ENCODE data around the gene ATP2C1. TPM values are rescaled to one million over a fixed set of nuclear protein-coding genes. Genes with fewer than 3 reads are reported as not detected.
A peak's percentile ranks its signal among the peaks of the same experiment; 100 is the strongest.
"Not testable (repeated sequence)": the region's sequence is repeated elsewhere in the genome, so short reads cannot be mapped to it uniquely, and the experiment has no call there.

Gene ATP2C1
- 56.6 TPM for total RNA-seq
- long read RNA-seq, full-length matches to known transcripts = 72 of 108 reads
- long read RNA-seq, partial matches to known transcripts = 9 of 108 reads
- long read RNA-seq, other reads (novel, unspliced or antisense) = 27 of 108 reads

- DNase-seq (peak; percentile 98), ATAC-seq (peak; percentile 98)
- intact Hi-C loops (cut with micrococcal nuclease) = loop anchor here (2.0 kb wide), 1 partner anchor 133 kb away; no protein-coding TSS in a partner anchor
These were observed at the start of gene ATP2C1 for GRCh38 chr3:130893376-130894129. Gene ATP2C1, plus strand, starts transcription at chr3:130894084. Its CDS starts 686 bp downstream, at chr3:130894770.

- intact Hi-C loops (cut with micrococcal nuclease) = no loop called here
- ATAC-seq (no peak), DNase-seq (no peak)
These were observed 49.4 kb upstream of the ATP2C1 start for GRCh38 chr3:130844462-130844861.

- ATAC-seq = no peak
- no peak for DNase-seq
- intact Hi-C loops (cut with micrococcal nuclease) = no loop called here
These were observed 47.7 kb upstream of the ATP2C1 start for GRCh38 chr3:130846181-130846580.

GRCh38 chr3:130849091-130849552, 44.8 kb upstream of the ATP2C1 start:
- ATAC-seq = peak; percentile 53
- peak; percentile 51 for DNase-seq
- intact Hi-C loops (cut with micrococcal nuclease) = no loop called here

GRCh38 chr3:130850044-130850797, 43.7 kb upstream of the ATP2C1 start:
- DNase-seq (no peak), ATAC-seq (peak; percentile 91)
- intact Hi-C loops (cut with micrococcal nuclease) = no loop called here

- ATAC-seq = peak; percentile 43
- intact Hi-C loops (cut with micrococcal nuclease) = no loop called here
- no peak for DNase-seq
These were observed 43.0 kb upstream of the ATP2C1 start for GRCh38 chr3:130850843-130851242.

GRCh38 chr3:130851277-130851676, 42.6 kb upstream of the ATP2C1 start:
- intact Hi-C loops (cut with micrococcal nuclease) = no loop called here
- no peak for ATAC-seq
- DNase-seq = no peak

- intact Hi-C loops (cut with micrococcal nuclease) = no loop called here
- DNase-seq = no peak
- peak; percentile 49 for ATAC-seq
These were observed 40.3 kb upstream of the ATP2C1 start for GRCh38 chr3:130853581-130853980.

- ATAC-seq (no peak), DNase-seq (no peak)
- intact Hi-C loops (cut with micrococcal nuclease) = no loop called here
These were observed 39.5 kb upstream of the ATP2C1 start for GRCh38 chr3:130854208-130854864.

- intact Hi-C loops (cut with micrococcal nuclease) = no loop called here
- DNase-seq (no peak), ATAC-seq (no peak)
These were observed 36.4 kb upstream of the ATP2C1 start for GRCh38 chr3:130857336-130858026.

- intact Hi-C loops (cut with micrococcal nuclease); ATAC-seq; DNase-seq: not testable (repeated sequence)
These were observed 31.8 kb upstream of the ATP2C1 start for GRCh38 chr3:130862130-130862529.

- DNase-seq (no peak), ATAC-seq (no peak)
- intact Hi-C loops (cut with micrococcal nuclease) = no loop called here
These were observed 28.4 kb upstream of the ATP2C1 start for GRCh38 chr3:130865489-130865888.

- ATAC-seq = no peak
- intact Hi-C loops (cut with micrococcal nuclease) = no loop called here
- no peak for DNase-seq
These were observed 27.6 kb upstream of the ATP2C1 start for GRCh38 chr3:130866327-130866726.

- intact Hi-C loops (cut with micrococcal nuclease) = no loop called here
- no peak for DNase-seq
- ATAC-seq = no peak
These were observed 23.5 kb upstream of the ATP2C1 start for GRCh38 chr3:130870423-130870822.

- ATAC-seq (no peak), DNase-seq (no peak)
- intact Hi-C loops (cut with micrococcal nuclease) = no loop called here
These were observed 17.3 kb upstream of the ATP2C1 start for GRCh38 chr3:130876594-130876993.

GRCh38 chr3:130878464-130878863, 15.4 kb upstream of the ATP2C1 start:
- ATAC-seq = no peak
- DNase-seq = no peak
- intact Hi-C loops (cut with micrococcal nuclease) = no loop called here

GRCh38 chr3:130889416-130889946, 4.4 kb upstream of the ATP2C1 start:
- DNase-seq = no peak
- no peak for ATAC-seq
- intact Hi-C loops (cut with micrococcal nuclease) = no loop called here

- ATAC-seq = peak; percentile 77
- DNase-seq = no peak
- intact Hi-C loops (cut with micrococcal nuclease) = loop anchor here (2.0 kb wide), 1 partner anchor 132 kb away; no protein-coding TSS in a partner anchor
These were observed 1.0 kb upstream of the ATP2C1 start for GRCh38 chr3:130892759-130893375.
